ENCODE measurements around the gene MOB2.

The MOB2 gene

DNA sequence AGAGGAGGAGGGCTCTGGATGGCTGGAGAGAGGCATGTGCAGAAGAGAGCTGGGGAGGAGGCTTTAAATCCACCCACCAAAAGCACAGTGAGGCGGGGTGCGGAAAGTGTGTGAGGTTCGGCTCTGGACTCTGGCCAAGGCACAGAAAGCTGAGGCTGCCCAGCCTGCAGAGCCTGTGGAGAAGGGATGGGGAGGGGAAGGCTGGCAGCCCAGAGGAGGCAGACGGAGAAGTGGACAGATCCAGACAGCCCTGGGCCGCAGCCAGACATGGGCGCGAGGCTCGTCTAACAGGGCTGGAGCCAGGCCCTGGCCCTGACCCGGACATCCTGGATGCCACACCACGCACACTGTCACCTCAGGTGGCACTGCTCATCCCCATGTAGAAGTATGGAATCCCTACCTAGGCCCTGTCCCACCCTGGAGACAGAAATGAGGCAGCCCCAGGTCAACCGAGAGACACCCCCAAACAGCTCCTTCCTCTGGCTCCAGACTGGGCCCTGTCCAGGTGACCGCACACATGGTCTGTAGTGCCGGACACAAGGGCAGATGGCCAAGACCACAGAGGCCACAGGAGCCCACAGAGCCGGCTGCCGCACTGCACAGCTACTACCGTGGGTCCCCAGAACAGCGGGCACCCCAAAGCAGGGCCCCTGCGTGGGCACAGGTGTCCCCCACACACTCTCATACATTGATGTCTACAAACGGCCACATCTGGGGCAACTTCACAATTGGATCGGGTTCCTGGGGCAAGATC lies 16.6 kb upstream of the MOB2 start:
- H3K14ac ChIP-seq (ENCODE audit: low read length) = no peak overlapping the region
- no peak overlapping the region for H3K23ac ChIP-seq (ENCODE audit: low read depth, low read length, poor library complexity)
- H4K91ac ChIP-seq (ENCODE audit: low read depth, low read length, poor library complexity) = no peak overlapping the region
- no peaks in the 10 kb centered on the region for H3K9me3 ChIP-seq (replicated peaks in 1 of 2; ENCODE audit: control insufficient read depth in 2 of 2, insufficient read depth in 1 of 2, low read depth in 1 of 2, low read length in 2 of 2)
- no peak overlapping the region for H2AFZ ChIP-seq (ENCODE audit: low read length)
- DNase-seq (ENCODE audit: low spot score) = no peak
- H3K79me1 ChIP-seq (ENCODE audit: low read depth, low read length) = peaks cover 24% of the 10 kb centered on the region
- no peaks in the 10 kb centered on the region for H3K27me3 ChIP-seq (ENCODE audit: control insufficient read depth in 3 of 3, insufficient read depth in 3 of 3, low read depth in 1 of 3, low read length in 3 of 3)
- no peak overlapping the region for H3K4ac ChIP-seq (ENCODE audit: low read length)
- no peak overlapping the region for H4K8ac ChIP-seq (ENCODE audit: low read depth, low read length)
- H3K27ac ChIP-seq (replicated peaks; ENCODE audit: low read length) = no peak overlapping the region
- H3K4me3 ChIP-seq (ENCODE audit: low read length in 2 of 2) = no peak overlapping the region
- peak overlapping the region; percentile 55 for H3K9ac ChIP-seq (ENCODE audit: low read depth, low read length, poor library complexity)
- peaks cover 0 to 8% of the 10 kb centered on the region in 2 donors for H3K36me3 ChIP-seq (replicated peaks in 1 of 2; ENCODE audit: control insufficient read depth in 2 of 2, insufficient read depth in 2 of 2, low read length in 2 of 2)
- H3K4me2 ChIP-seq (ENCODE audit: insufficient read depth, low read length, poor library complexity, severe bottlenecking) = no peak overlapping the region
- H2AK5ac ChIP-seq (ENCODE audit: low read depth, low read length) = peak overlapping the region; percentile 86
- no CpG with 5 or more reads among the region's 20 CpGs for WGBS, 2 donors (ENCODE audit: extremely low coverage in 2 of 2, insufficient read length in 2 of 2, insufficient replicate concordance in 1 of 2)
- H3K4me1 ChIP-seq (ENCODE audit: control insufficient read depth in 2 of 2, insufficient read depth in 1 of 2, low read depth in 1 of 2, low read length in 2 of 2) = peaks cover 5 to 20% of the 10 kb centered on the region in 2 donors
- H2BK120ac ChIP-seq (ENCODE audit: low read depth, low read length) = no peak overlapping the region
- peak overlapping the region; percentile 76 for H3K18ac ChIP-seq (ENCODE audit: low read length)
- peak overlapping the region; percentile 33 for H2BK15ac ChIP-seq (ENCODE audit: low read length)
- H2BK12ac ChIP-seq (ENCODE audit: low read length) = no peak overlapping the region
- no peak overlapping the region for H2BK5ac ChIP-seq (ENCODE audit: low read length)

- Histone ChIP-seq H2BK12ac (ENCODE audit: low read length) (no peak overlapping the region), H2BK5ac (ENCODE audit: low read length) (no peak overlapping the region), H4K91ac (ENCODE audit: low read depth, low read length, poor library complexity) (no peak overlapping the region), H3K4ac (ENCODE audit: low read length) (no peak overlapping the region), H3K79me1 (ENCODE audit: low read depth, low read length) (peaks cover 23% of the 10 kb centered on the region), H3K4me3 (ENCODE audit: low read length in 2 of 2) (peak overlapping the region in 1 of 2 donors; percentile 7), H4K8ac (ENCODE audit: low read depth, low read length) (peak overlapping the region; percentile 1), H3K4me2 (ENCODE audit: insufficient read depth, low read length, poor library complexity, severe bottlenecking) (no peak overlapping the region), H3K9me3 (replicated peaks in 1 of 2; ENCODE audit: control insufficient read depth in 2 of 2, insufficient read depth in 1 of 2, low read depth in 1 of 2, low read length in 2 of 2) (no peaks in the 10 kb centered on the region), H3K14ac (ENCODE audit: low read length) (peak overlapping the region; percentile 32), H2AFZ (ENCODE audit: low read length) (no peak overlapping the region), H3K27ac (replicated peaks; ENCODE audit: low read length) (no peak overlapping the region), H3K23ac (ENCODE audit: low read depth, low read length, poor library complexity) (no peak overlapping the region), H2BK120ac (ENCODE audit: low read depth, low read length) (no peak overlapping the region), H3K9ac (ENCODE audit: low read depth, low read length, poor library complexity) (no peak overlapping the region), H2BK15ac (ENCODE audit: low read length) (peak overlapping the region; percentile 33), H3K36me3 (replicated peaks in 1 of 2; ENCODE audit: control insufficient read depth in 2 of 2, insufficient read depth in 2 of 2, low read length in 2 of 2) (peaks cover 0 to 8% of the 10 kb centered on the region in 2 donors), H3K27me3 (ENCODE audit: control insufficient read depth in 3 of 3, insufficient read depth in 3 of 3, low read depth in 1 of 3, low read length in 3 of 3) (no peaks in the 10 kb centered on the region), H2AK5ac (ENCODE audit: low read depth, low read length) (peak overlapping the region; percentile 39), H3K18ac (ENCODE audit: low read length) (peak overlapping the region; percentile 52), H3K4me1 (ENCODE audit: control insufficient read depth in 2 of 2, insufficient read depth in 1 of 2, low read depth in 1 of 2, low read length in 2 of 2) (peaks cover under 1 to 15% of the 10 kb centered on the region in 2 donors)
- no peak for DNase-seq (ENCODE audit: low spot score)
- no CpG with 5 or more reads among the region's 24 CpGs for WGBS, 2 donors (ENCODE audit: extremely low coverage in 2 of 2, insufficient read length in 2 of 2, insufficient replicate concordance in 1 of 2)
These were observed 15.8 kb upstream of the MOB2 start for GRCh38 chr11:1502168-1502953.

DNA sequence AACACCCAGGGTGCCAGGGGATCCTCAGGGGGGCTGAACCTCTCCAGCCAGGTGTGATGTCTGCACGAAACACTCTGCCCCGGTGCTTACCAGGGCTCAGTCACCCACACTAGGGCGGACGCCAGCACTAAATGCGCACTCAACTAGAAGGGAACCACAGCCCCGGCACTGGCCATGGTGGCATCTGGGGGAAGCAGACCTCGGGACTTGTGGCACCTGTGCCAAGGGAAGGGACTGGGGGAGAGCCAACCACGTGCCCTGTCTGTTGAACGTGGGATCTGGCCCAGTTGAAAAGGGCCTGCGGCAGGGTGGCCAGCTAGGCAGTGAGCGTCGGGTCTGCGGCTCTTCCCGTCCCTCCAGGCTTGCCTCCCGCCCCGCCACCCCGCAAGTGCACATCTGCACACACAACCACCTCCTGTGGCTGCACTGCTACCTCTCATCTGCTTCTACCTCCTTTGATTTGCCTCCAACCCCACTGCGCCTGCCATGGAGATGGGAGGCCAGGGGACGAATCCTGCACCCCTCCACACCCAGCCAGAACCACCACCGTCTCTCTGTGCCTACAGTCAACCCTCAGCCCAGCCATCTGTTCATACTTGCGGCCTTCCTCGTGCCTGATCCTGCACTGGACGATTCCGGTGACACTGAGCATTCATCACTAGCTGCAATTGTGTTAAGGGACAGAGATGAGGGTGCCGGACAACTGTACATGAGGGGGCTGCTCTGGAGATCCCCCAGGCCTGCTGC lies 15.0 kb upstream of the MOB2 start:
- no peak overlapping the region for H2AFZ ChIP-seq (ENCODE audit: low read length)
- no peak overlapping the region for H3K4ac ChIP-seq (ENCODE audit: low read length)
- no peaks in the 10 kb centered on the region for H3K9me3 ChIP-seq (replicated peaks in 1 of 2; ENCODE audit: control insufficient read depth in 2 of 2, insufficient read depth in 1 of 2, low read depth in 1 of 2, low read length in 2 of 2)
- H2BK120ac ChIP-seq (ENCODE audit: low read depth, low read length) = no peak overlapping the region
- H3K4me2 ChIP-seq (ENCODE audit: insufficient read depth, low read length, poor library complexity, severe bottlenecking) = no peak overlapping the region
- H3K27me3 ChIP-seq (ENCODE audit: control insufficient read depth in 3 of 3, insufficient read depth in 3 of 3, low read depth in 1 of 3, low read length in 3 of 3) = no peaks in the 10 kb centered on the region
- no peak overlapping the region for H3K4me3 ChIP-seq (ENCODE audit: low read length in 2 of 2)
- peaks cover 0 to 15% of the 10 kb centered on the region in 2 donors for H3K4me1 ChIP-seq (ENCODE audit: control insufficient read depth in 2 of 2, insufficient read depth in 1 of 2, low read depth in 1 of 2, low read length in 2 of 2)
- H2BK12ac ChIP-seq (ENCODE audit: low read length) = no peak overlapping the region
- peak overlapping the region; percentile 59 for H3K18ac ChIP-seq (ENCODE audit: low read length)
- H3K9ac ChIP-seq (ENCODE audit: low read depth, low read length, poor library complexity) = no peak overlapping the region
- peak overlapping the region; percentile 20 for H2AK5ac ChIP-seq (ENCODE audit: low read depth, low read length)
- no CpG with 5 or more reads among the region's 25 CpGs for WGBS, 2 donors (ENCODE audit: extremely low coverage in 2 of 2, insufficient read length in 2 of 2, insufficient replicate concordance in 1 of 2)
- H3K23ac ChIP-seq (ENCODE audit: low read depth, low read length, poor library complexity) = peak overlapping the region; percentile 11
- peak overlapping the region; percentile 79 for H4K91ac ChIP-seq (ENCODE audit: low read depth, low read length, poor library complexity)
- H3K14ac ChIP-seq (ENCODE audit: low read length) = peak overlapping the region; percentile 21
- peaks cover 0 to 8% of the 10 kb centered on the region in 2 donors for H3K36me3 ChIP-seq (replicated peaks in 1 of 2; ENCODE audit: control insufficient read depth in 2 of 2, insufficient read depth in 2 of 2, low read length in 2 of 2)
- H3K79me1 ChIP-seq (ENCODE audit: low read depth, low read length) = peaks cover 18% of the 10 kb centered on the region
- no peak for DNase-seq (ENCODE audit: low spot score)
- no peak overlapping the region for H2BK15ac ChIP-seq (ENCODE audit: low read length)
- H2BK5ac ChIP-seq (ENCODE audit: low read length) = no peak overlapping the region
- H3K27ac ChIP-seq (replicated peaks; ENCODE audit: low read length) = no peak overlapping the region
- H4K8ac ChIP-seq (ENCODE audit: low read depth, low read length) = no peak overlapping the region
